Stimulated activated CD8-positive, alpha-beta memory T cell treated with anti-CD3 and anti-CD28 coated beads, Interleukin-7, amount 100 ng/mL, for 4 hours (primary cell): ENCODE results near the gene PHLDB2.

Source experiments
- DNase-seq, 2 donors: peaks; one replicate each; pipeline ENCODE4 v3.0.0-alpha.2; 2020; ENCODE audit warnings: low read depth in 2 of 2

Gene PHLDB2

DNA sequence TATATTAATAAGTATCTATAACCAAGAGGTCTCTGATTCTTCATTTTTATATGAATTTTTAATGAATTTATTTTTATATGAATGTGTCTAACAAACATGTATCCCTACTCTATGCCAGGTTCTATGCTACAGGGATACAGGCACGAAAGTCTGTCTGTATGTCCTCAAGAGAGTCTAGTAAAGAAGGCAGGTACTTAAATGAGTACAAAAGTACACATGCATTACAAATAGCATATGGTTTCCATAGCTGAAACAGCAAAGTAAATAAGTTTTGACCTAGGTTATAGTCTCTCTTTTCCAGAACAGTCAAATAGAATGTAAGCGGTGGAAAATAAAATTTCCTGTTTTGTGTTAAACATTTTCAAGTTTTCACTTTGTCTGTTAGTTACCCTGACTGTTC lies 106.4 kb downstream of the PHLDB2 start:
- DNase-seq = no peak

- DNase-seq = no peak
These were observed 108.0 kb downstream of the PHLDB2 start for GRCh38 chr3:111967068-111967467.

- peak; percentile 59 to 69 for DNase-seq
These were observed 108.7 kb downstream of the PHLDB2 start for GRCh38 chr3:111967651-111968274.

DNA sequence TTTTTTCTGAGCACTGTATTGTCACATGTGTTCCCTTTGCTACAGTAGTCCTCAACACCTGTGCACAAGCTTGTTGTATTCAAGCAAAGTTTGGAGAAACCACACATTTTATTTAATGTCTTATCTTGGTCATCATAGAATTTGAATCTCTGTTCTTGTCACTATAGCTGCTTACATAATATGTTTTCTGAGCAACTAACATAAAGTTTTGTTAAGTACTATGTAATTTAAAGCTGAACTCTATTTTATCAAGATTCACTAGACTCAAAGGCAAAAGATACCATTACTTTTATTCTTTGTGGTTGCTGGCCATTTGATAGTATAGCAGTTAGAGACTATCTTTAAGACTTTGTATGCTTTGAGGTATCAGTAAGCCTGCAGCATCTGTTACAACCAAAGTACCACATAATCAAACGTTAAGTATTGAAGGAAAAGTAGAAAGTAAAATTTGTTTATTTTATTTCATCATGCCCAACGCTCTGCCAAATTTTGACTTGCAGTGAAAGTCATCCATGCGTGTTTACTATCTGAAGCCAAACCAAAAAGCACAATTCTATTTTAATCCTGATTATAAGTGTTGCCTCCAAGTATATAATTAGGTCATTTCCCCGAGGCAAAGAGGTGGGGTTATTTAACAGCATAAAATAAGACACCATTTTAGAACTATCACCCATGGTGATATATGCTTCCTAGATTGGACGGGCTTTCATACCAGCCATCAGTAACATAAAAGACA lies 109.4 kb downstream of the PHLDB2 start:
- DNase-seq = no peak

DNA sequence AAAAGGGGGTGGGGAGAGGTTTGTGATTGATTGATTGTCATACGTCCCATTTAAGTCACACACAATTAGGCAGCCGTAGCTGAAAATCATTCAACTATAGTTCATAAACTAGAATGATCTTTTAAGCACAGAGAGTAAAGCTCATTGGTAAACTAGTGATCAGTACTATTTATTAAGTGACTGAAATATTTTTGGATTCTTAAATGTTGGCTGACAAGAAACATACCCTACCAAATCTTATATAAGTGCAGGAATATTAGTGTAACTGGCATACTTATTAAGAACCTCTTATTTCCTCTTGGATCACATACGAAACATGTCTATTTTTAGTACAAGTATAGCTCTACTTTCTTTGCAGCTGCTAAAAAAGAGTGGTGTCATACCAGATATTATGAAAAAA lies 111.3 kb downstream of the PHLDB2 start:
- no peak for DNase-seq

DNA sequence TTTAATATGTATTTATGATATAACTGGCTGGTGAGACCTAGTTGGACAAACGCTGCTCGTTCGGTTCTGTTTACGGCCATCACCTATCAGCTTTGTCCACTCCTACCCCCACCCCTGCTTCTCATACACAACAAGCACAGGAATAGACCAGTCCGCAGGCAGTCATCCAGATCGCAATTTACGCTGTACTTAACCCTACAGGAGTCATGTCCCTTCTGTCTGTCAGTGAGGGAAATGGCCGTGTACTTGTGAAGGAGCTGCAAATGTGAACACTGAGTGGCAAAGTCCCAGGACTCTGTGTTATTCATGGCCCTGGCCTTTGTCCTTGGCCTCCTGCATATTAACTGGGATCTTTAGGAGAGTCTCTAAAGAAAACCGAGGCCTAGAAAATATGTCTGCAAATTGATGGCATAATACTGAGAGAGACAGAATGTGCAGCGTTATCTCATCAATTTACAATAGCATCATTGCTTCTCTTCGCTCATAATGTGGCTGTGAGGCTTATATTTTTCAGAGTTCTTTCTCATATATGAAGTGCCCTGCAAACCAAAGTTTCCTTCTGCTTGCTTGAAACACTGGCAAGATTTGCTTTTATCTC lies 112.6 kb downstream of the PHLDB2 start:
- no peak for DNase-seq

DNA sequence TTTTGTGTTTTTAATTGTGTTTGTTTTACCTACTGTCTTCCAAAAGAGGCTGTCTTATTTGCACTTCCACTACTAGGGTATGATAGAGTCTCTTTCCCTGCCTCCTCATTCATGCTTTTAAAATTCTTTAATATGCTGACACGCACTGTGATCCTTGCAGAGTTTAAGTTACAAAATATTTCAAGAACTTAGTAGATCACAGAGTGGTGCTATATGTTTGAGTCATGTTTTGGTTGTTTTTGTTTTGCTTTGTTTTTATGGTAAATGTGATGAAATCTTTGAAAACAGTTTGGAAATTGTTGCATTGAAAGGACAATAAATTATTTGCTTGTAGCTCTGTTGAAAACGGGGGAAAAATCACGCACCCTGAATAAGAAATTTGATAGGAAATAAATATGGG lies 113.8 kb downstream of the PHLDB2 start:
- DNase-seq = no peak

DNA sequence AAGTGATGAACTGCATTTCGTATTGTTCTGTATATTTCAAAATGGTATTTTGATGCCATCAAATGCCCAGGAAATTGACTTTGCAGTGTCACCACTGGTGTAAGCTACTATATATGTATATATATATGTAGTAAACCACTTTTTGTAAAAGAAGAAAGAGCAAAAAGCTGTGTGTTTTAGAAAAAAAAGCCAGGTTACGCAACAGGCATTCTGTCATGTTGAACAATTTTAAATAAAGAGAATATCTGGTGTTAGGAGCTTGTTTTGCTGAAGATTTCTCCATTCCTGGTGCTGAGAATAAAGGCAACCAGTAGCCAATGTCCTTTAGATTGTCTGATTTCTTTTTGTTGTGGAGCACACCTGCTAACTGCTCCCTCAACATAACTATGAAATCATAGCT lies 116.1 kb downstream of the PHLDB2 start:
- DNase-seq = no peak

DNA sequence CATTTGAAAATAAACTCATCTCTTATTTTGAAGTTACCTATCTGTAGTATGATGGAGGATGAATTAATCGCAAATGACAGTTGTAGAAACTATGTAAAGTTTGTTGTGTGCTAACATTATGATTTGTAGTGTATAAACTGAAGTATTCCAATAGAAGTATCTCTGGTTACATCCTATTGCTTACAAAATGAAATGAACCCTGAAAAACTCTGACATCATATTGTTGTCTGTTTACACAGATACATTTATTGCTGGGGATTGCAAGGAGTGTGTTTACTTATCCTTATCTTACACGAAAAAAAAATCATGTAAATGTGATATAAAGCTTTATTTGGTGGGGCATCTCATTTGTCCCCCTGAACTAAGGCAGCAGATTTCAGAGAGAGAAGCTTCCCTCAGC lies 117.2 kb downstream of the PHLDB2 start:
- no peak for DNase-seq

DNA sequence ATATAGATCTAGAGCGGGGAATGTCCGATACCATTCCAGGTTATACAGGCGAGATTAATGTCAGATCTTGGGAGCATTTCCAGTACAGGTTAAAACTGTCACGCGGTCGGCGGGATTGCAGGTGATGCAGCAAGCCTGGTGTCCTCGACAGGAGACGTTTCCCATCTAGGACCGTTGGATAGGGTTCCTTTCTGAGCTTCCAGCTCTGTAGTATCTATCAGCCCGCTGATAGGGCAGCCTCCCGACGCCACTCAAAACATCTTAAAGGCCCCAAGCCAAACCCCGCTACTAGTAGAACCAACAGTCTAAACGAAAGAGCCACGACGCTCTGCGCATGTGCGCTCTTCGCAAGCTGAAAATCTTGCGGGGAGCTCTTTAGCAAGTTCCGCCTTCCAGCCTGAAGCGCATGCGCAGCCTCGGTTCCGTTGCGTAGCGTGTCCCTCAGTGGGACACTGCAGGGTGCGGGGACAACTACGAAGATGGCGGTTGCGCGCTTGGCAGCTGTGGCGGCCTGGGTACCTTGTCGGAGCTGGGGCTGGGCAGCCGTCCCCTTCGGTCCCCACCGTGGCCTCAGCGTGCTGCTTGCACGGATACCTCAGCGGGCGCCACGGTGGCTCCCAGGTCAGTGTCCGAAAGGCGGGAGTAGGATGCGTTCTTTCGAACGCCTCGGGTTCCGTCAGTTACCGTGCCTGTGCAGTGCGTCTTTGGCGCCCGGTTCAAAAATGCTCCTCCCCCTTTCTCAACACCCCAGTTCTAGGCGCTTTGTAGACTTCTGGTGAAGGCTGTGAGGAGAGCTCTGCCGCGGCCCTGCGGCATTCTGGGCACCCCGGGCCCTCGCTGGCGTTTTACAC lies 119.7 kb downstream of the PHLDB2 start, which contains the start of gene ABHD10:
TSS of gene ABHD10 (plus strand) at position 444 of the 851 bp plus-strand sequence. CDS start at position 480, 36 bp downstream.
- peak; percentile 97 for DNase-seq

DNA sequence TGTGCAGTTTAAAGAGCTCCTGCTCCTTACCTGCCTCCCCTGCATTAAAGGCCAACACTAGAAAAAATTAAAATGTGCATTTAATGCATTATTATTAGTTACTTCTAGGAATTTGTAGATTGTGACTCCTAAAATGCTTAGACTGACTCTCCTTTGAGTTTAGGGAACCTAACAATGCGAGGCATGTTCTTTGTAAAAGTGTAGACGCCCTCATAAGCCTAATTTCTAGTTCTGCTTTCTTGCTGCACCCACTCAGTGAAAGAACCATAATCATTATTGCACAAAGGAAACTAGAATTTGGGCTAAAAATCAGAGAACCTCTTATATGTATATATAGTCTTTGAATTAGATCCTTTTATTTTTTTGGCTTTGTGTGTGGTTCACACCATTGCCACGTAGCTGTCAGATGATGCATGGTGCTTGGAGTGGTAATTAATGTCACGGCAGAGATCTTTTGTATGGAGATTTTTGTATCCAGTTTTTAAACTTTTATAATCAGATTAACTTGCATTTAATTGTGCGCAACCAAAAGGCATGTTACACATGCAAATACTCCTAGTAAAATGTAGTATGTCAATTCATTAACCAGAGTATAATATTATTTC lies 120.5 kb downstream of the PHLDB2 start:
- no peak for DNase-seq

GRCh38 chr3:111980716-111981456 lies 121.8 kb downstream of the PHLDB2 start:
- peak; percentile 36 to 50 for DNase-seq

DNA sequence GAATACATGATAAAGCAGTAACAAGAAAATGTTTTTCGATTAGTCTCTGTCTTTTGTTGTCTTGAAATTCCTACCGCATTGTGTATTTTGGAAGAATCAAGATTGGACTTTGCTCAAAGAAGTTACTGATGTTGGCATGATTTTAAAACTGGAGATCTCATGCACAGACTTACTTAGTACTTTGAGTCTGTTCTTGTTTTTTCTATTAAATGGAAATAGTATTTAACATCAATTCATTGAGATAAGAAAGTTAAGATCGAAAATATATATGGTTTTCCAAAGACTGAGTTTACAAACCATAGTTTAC lies 122.3 kb downstream of the PHLDB2 start:
- no peak for DNase-seq

DNA sequence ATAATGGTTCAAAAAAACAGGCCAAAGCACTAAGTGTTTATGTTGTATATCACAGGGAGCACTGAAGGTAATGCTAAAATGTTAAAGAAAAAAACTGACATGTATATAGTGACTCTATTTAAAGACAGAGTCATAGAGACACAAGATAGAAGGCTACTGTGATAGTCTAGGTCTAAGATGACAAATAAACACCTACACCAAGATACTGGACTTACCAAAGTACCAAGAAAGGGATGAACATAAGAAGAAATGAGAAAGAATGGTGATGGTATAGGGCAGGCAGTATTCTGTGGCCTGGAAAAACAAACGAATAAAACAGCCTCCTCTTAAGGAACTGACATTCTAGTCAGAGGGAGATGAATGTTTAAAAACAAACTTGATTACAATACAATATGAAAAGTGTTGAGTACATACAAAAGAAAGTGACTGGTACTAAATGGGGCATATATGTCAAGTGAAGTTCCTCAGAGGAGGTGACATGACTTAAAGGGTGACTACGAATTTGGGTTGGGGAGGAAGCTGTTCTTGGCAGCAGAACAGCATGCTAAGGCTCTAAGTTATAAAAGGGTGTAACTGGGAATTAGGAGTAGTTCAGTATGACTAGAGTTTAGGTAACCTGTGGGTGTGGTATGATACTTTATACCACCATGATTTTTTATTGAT lies 125.7 kb downstream of the PHLDB2 start:
- DNase-seq = no peak

DNA sequence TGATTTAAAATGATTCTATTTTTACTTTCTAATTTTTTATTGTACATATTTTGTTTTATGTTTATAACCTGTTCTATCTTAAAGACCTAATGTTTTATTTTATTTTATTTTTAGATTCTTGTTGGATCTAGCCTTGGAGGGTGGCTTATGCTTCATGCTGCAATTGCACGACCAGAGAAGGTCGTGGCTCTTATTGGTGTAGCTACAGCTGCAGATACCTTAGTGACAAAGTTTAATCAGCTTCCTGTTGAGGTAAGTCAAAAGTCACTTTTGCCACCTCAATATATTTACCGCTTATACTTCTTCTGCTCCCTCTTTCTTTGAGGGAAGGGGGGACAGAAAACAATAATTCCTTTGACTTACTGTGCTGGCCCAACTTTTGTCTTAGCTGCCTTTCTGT lies 127.7 kb downstream of the PHLDB2 start:
- DNase-seq = no peak

DNA sequence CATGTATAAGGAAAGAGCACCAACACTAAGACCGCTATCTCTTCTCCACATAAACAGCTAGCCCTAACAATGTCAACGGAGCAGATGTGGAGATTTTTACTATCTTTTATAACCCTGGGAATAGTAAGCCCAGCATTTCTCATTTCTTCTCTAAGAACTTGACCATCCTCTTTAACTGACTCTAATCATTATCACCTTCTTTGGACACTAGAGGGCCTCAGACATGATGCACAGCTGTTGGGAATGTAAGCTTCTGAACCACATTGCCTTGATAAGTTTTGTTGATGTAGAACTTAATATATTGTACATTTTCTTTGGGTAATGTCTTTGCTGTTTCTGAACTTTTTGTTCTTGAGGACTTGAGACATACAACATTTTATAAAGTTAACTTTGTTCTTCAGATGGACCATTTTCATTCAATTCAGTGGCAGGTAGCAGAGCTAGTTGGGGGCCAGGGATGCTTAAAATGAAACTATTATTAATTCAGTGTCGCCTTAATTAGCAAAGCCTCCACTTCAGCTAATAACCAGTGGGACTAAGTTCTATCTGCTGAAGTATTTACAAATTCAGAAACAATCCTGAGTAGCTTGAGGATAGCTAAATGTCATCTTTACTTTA lies 130.1 kb downstream of the PHLDB2 start:
- no peak for DNase-seq

GRCh38 chr3:111993038-111993437 lies 134.0 kb downstream of the PHLDB2 start:
- no peak for DNase-seq

- no peak for DNase-seq
These were observed 139.8 kb downstream of the PHLDB2 start, which contains the start of gene TAGLN3 for GRCh38 chr3:111998636-111999483. TAGLN3 (plus strand) TSS chr3:111998922; CDS start chr3:111999423, 501 bp downstream.
